Measurements from ENCODE around the gene SPOCK2.
A peak's percentile ranks its signal among the peaks of the same experiment; 100 is the strongest.

SPOCK2 gene

GRCh38 chr10:72061491-72061890 is 26.9 kb downstream of the SPOCK2 start:
- Mint-ChIP-seq H3K4me3 (no peak overlapping the region), H3K4me1 (peaks cover 35% of the 10 kb centered on the region), H3K9me3 (no peaks in the 10 kb centered on the region), H3K27ac (no peak overlapping the region), H3K36me3 (peaks cover 3% of the 10 kb centered on the region), H3K27me3 (no peaks in the 10 kb centered on the region)

- peak overlapping the region; percentile 89 for H3K27ac Mint-ChIP-seq
- H3K4me1 Mint-ChIP-seq: peaks cover 35% of the 10 kb centered on the region
- H3K36me3 Mint-ChIP-seq: peaks cover 3% of the 10 kb centered on the region
- H3K4me3 Mint-ChIP-seq: no peak overlapping the region
- H3K27me3 Mint-ChIP-seq: no peaks in the 10 kb centered on the region
- H3K9me3 Mint-ChIP-seq: no peaks in the 10 kb centered on the region
These were observed 28.2 kb downstream of the SPOCK2 start for GRCh38 chr10:72059843-72060822.

GRCh38 chr10:72058989-72059842 is 29.1 kb downstream of the SPOCK2 start:
- H3K27me3 Mint-ChIP-seq: no peaks in the 10 kb centered on the region
- H3K4me3 Mint-ChIP-seq: no peak overlapping the region
- peaks cover 35% of the 10 kb centered on the region for H3K4me1 Mint-ChIP-seq
- H3K9me3 Mint-ChIP-seq: no peaks in the 10 kb centered on the region
- H3K27ac Mint-ChIP-seq: peak overlapping the region; percentile 86
- peaks cover 3% of the 10 kb centered on the region for H3K36me3 Mint-ChIP-seq

- H3K4me1 Mint-ChIP-seq: peaks cover 35% of the 10 kb centered on the region
- H3K27ac Mint-ChIP-seq: no peak overlapping the region
- H3K36me3 Mint-ChIP-seq: peaks cover under 1% of the 10 kb centered on the region
- H3K4me3 Mint-ChIP-seq: no peak overlapping the region
- H3K9me3 Mint-ChIP-seq: no peaks in the 10 kb centered on the region
- H3K27me3 Mint-ChIP-seq: no peaks in the 10 kb centered on the region
These were observed 29.9 kb downstream of the SPOCK2 start for GRCh38 chr10:72058347-72058898.

GRCh38 chr10:72056932-72057751 is 31.2 kb downstream of the SPOCK2 start:
- peaks cover 35% of the 10 kb centered on the region for H3K4me1 Mint-ChIP-seq
- no peaks in the 10 kb centered on the region for H3K27me3 Mint-ChIP-seq
- H3K9me3 Mint-ChIP-seq: no peaks in the 10 kb centered on the region
- no peaks in the 10 kb centered on the region for H3K36me3 Mint-ChIP-seq
- H3K27ac Mint-ChIP-seq: peak overlapping the region; percentile 76
- H3K4me3 Mint-ChIP-seq: no peak overlapping the region

GRCh38 chr10:72056113-72056512 is 32.2 kb downstream of the SPOCK2 start:
- Mint-ChIP-seq H3K27ac (no peak overlapping the region), H3K27me3 (no peaks in the 10 kb centered on the region), H3K4me1 (peaks cover 31% of the 10 kb centered on the region), H3K4me3 (no peak overlapping the region), H3K9me3 (no peaks in the 10 kb centered on the region), H3K36me3 (no peaks in the 10 kb centered on the region)

GRCh38 chr10:72053690-72054089 is 34.7 kb downstream of the SPOCK2 start:
- Mint-ChIP-seq H3K27me3 (no peaks in the 10 kb centered on the region), H3K4me3 (no peak overlapping the region), H3K9me3 (no peaks in the 10 kb centered on the region), H3K4me1 (peaks cover 10% of the 10 kb centered on the region), H3K36me3 (no peaks in the 10 kb centered on the region), H3K27ac (no peak overlapping the region)

- H3K9me3 Mint-ChIP-seq: no peaks in the 10 kb centered on the region
- peaks cover 8% of the 10 kb centered on the region for H3K4me1 Mint-ChIP-seq
- no peaks in the 10 kb centered on the region for H3K27me3 Mint-ChIP-seq
- H3K4me3 Mint-ChIP-seq: no peak overlapping the region
- H3K36me3 Mint-ChIP-seq: no peaks in the 10 kb centered on the region
- no peak overlapping the region for H3K27ac Mint-ChIP-seq
These were observed 37.5 kb downstream of the SPOCK2 start for GRCh38 chr10:72050873-72051272.

GRCh38 chr10:72049969-72050781 is 38.2 kb downstream of the SPOCK2 start:
- Mint-ChIP-seq H3K4me3 (no peak overlapping the region), H3K9me3 (no peaks in the 10 kb centered on the region), H3K36me3 (no peaks in the 10 kb centered on the region), H3K27me3 (no peaks in the 10 kb centered on the region), H3K4me1 (peaks cover 8% of the 10 kb centered on the region), H3K27ac (no peak overlapping the region)

GRCh38 chr10:72049472-72049871 is 38.9 kb downstream of the SPOCK2 start:
- peaks cover 8% of the 10 kb centered on the region for H3K4me1 Mint-ChIP-seq
- H3K4me3 Mint-ChIP-seq: no peak overlapping the region
- H3K9me3 Mint-ChIP-seq: no peaks in the 10 kb centered on the region
- no peaks in the 10 kb centered on the region for H3K36me3 Mint-ChIP-seq
- no peaks in the 10 kb centered on the region for H3K27me3 Mint-ChIP-seq
- no peak overlapping the region for H3K27ac Mint-ChIP-seq

- peaks cover 8% of the 10 kb centered on the region for H3K4me1 Mint-ChIP-seq
- H3K27ac Mint-ChIP-seq: peak overlapping the region; percentile 64
- no peak overlapping the region for H3K4me3 Mint-ChIP-seq
- no peaks in the 10 kb centered on the region for H3K36me3 Mint-ChIP-seq
- H3K27me3 Mint-ChIP-seq: no peaks in the 10 kb centered on the region
- H3K9me3 Mint-ChIP-seq: no peaks in the 10 kb centered on the region
These were observed 39.8 kb downstream of the SPOCK2 start for GRCh38 chr10:72048450-72049124.

- Mint-ChIP-seq H3K9me3 (no peaks in the 10 kb centered on the region), H3K4me1 (peaks cover 8% of the 10 kb centered on the region), H3K27ac (no peak overlapping the region), H3K4me3 (no peak overlapping the region), H3K27me3 (no peaks in the 10 kb centered on the region), H3K36me3 (no peaks in the 10 kb centered on the region)
These were observed 42.8 kb downstream of the SPOCK2 start for GRCh38 chr10:72045586-72045985.

GRCh38 chr10:72044417-72045041 is 43.8 kb downstream of the SPOCK2 start:
- Mint-ChIP-seq H3K27me3 (no peaks in the 10 kb centered on the region), H3K4me3 (no peak overlapping the region), H3K36me3 (no peaks in the 10 kb centered on the region), H3K27ac (no peak overlapping the region), H3K4me1 (peaks cover 8% of the 10 kb centered on the region), H3K9me3 (no peaks in the 10 kb centered on the region)
